ENCODE measurements around the gene KCTD2.
"Not testable (repeated sequence)": the region's sequence is repeated elsewhere in the genome, so short reads cannot be mapped to it uniquely, and the experiment has no call there.

The KCTD2 gene

GRCh38 chr17:75020331-75021110 lies 26.5 kb upstream of the KCTD2 start:
- DNase-seq (ENCODE audit: low spot score): peak; percentile 79

GRCh38 chr17:75024686-75025397 lies 22.2 kb upstream of the KCTD2 start:
- DNase-seq (ENCODE audit: low spot score): no peak

GRCh38 chr17:75025398-75025734 lies 21.7 kb upstream of the KCTD2 start:
- DNase-seq (ENCODE audit: low spot score): not testable (repeated sequence)

- not testable (repeated sequence) for DNase-seq (ENCODE audit: low spot score)
Measured at GRCh38 chr17:75026650-75027049, 20.4 kb upstream of the KCTD2 start.

GRCh38 chr17:75030161-75030560 lies 16.9 kb upstream of the KCTD2 start:
- no peak for DNase-seq (ENCODE audit: low spot score)

GRCh38 chr17:75031972-75032719 lies 14.9 kb upstream of the KCTD2 start:
- DNase-seq (ENCODE audit: low spot score): peak; percentile 90

GRCh38 chr17:75032720-75033280 lies 14.2 kb upstream of the KCTD2 start:
- no peak for DNase-seq (ENCODE audit: low spot score)

- DNase-seq (ENCODE audit: low spot score): peak; percentile 92
Measured at GRCh38 chr17:75033346-75034235, 13.4 kb upstream of the KCTD2 start.

- peak; percentile 86 for DNase-seq (ENCODE audit: low spot score)
Measured at GRCh38 chr17:75034236-75034908, 12.7 kb upstream of the KCTD2 start.

GRCh38 chr17:75036643-75037268 lies 10.3 kb upstream of the KCTD2 start:
- DNase-seq (ENCODE audit: low spot score): peak; percentile 50

- no peak for DNase-seq (ENCODE audit: low spot score)
Measured at GRCh38 chr17:75039238-75039637, 7.8 kb upstream of the KCTD2 start.

- DNase-seq (ENCODE audit: low spot score): no peak
Measured at GRCh38 chr17:75041656-75042280, 5.3 kb upstream of the KCTD2 start.

- DNase-seq (ENCODE audit: low spot score): not testable (repeated sequence)
Measured at GRCh38 chr17:75043789-75044188, 3.2 kb upstream of the KCTD2 start.

GRCh38 chr17:75044716-75045115 lies 2.3 kb upstream of the KCTD2 start:
- DNase-seq (ENCODE audit: low spot score): no peak

GRCh38 chr17:75045946-75046406 lies 1.0 kb upstream of the KCTD2 start:
- DNase-seq (ENCODE audit: low spot score): not testable (repeated sequence)

GRCh38 chr17:75047398-75048098 lies 523 bp downstream of the KCTD2 start:
- DNase-seq (ENCODE audit: low spot score): no peak

- DNase-seq (ENCODE audit: low spot score): peak; percentile 47
Measured at GRCh38 chr17:75048249-75048878, 1.3 kb downstream of the KCTD2 start.

- DNase-seq (ENCODE audit: low spot score): no peak
Measured at GRCh38 chr17:75049057-75049456, 2.0 kb downstream of the KCTD2 start.

- DNase-seq (ENCODE audit: low spot score): no peak
Measured at GRCh38 chr17:75049706-75050105, 2.7 kb downstream of the KCTD2 start.
